ENCODE data around the gene GINS3.
"Not testable (repeated sequence)": the region's sequence is repeated elsewhere in the genome, so short reads cannot be mapped to it uniquely, and the experiment has no call there.

The GINS3 gene

DNA sequence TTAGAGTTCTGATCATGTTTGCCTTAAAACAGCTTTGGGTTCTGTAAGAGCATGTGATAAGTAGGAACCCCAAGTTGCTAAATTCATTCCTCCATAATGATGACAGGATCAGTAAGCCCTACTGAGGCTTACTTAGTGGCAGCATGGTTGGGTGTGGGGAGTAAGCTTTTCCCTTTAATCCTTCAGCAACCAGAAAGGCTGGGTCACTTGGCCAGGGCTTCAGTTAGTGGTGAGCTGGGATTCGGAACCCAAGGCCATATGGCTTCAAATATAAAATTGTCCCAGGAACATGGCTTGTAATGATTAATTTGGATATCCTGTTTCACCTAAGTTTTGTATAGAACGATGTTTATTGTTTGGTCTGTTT lies 850 bp downstream of the GINS3 start:
- DNase-seq, result no peak

GRCh38 chr16:58396897-58397296 lies 4.6 kb downstream of the GINS3 start:
- DNase-seq, result not testable (repeated sequence)

DNA sequence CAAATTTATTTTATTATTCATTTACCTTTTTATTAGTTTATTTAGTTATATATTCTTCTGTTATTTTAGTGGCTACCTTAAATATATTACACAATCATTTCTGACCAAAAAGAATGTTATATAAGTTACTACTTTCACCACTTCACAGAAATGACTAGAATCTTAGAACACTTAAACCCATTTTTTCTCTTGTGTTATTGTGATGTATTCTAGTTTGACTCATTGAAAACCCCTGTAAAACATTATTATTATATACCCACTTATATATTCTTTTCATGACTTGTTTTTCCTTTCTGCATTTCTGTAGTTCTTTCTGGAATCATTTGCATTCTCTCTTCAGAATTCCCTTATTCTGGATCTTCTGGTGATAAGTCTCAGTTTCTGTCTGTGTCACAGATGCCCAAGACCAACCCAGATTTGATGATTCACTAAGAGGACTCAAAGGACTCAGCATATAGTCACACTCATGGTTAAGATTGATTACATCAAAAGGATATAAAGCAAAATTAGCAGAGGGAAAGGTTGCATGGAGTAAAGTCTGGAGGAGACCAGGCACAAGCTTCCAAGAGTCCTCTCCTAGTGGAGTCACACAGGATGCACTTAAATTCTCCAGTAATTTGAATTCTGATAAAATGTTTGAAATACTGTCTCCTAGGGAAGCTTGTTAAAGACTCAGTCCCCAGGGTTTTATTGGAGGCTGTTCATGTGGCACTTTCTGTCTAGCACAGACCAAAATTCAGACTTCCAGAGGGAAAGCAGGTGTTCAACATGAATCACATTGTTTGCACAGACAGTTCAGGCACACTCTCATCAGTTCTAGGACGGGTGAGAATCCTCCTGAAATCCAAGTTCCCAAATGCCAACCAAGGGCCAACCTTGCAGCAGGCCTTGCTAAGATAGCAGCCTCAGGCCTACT lies 7.7 kb downstream of the GINS3 start:
- DNase-seq, result no peak

- DNase-seq, result not testable (repeated sequence)
Measured at GRCh38 chr16:58401305-58401704, 9.0 kb downstream of the GINS3 start.

- DNase-seq, result no peak
Measured at GRCh38 chr16:58402796-58403195, 10.5 kb downstream of the GINS3 start.

- no peak for DNase-seq
Measured at GRCh38 chr16:58409316-58409973, 17.2 kb downstream of the GINS3 start.

GRCh38 chr16:58411336-58411735 lies 19.1 kb downstream of the GINS3 start:
- DNase-seq, result no peak

DNA sequence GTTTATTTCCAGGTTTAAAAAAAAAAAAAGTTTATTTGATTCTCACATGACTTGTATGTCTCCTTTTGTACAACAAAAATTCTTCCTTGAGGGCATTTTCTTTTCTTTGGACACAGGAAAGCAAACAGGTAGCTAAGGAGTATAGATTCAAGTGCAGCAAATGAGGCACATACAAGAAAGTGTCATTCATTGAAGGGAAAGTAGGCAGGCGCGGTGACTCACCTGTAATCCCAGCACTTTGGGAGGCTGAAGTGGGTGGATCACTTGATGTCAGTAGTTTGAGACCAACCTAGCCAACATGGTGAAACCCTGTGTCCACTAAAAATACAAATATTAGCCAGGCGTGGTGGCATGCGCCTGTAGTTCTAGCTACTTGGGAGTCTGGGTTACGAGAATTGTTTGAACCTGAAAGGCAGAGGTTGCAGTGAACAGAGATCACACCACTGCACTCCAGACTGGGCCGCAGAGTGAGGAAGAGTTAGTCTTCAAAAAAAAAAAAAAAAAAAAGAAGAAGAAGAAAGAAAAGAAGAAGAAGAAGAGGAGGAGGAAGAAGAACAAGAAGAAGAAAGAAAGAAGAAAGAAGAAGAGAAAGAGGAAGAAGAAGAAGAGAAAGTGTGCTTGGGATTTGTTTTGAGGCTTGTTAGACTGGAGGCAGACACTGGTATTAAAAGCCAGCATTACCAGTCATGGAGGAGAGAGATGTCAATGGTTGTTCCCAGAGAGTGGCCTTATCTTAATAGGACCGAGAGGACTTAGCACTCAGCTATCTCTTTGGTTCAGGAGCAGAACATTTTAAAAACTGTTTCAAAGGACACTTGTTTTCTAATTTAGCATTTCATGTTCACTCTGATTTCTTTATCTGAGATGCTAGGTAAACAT lies 19.7 kb downstream of the GINS3 start:
- no peak for DNase-seq

GRCh38 chr16:58412615-58412970 lies 20.3 kb downstream of the GINS3 start:
- DNase-seq, result not testable (repeated sequence)

- DNase-seq, result no peak
Measured at GRCh38 chr16:58413359-58413758, 21.1 kb downstream of the GINS3 start.

DNA sequence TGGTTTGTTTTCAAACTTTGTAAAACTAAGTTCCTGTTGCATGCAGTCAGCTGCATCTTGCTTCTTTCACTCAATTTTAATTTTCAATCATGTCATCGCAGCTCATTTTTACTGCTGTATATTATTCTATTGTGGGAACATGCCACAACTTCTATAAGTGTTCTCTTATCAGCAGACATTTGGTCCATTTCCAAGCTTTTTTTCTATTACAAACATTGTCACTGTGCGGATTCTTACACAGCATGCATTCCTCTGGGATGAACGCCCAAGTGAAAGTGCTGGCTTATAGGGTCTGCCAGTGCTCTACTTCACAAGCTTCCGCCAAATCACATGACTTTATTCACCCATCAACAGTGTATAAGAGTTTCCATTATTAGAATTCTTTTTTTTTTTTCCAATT lies 22.7 kb downstream of the GINS3 start:
- DNase-seq, result no peak

- DNase-seq, result not testable (repeated sequence)
Measured at GRCh38 chr16:58415961-58416360, 23.7 kb downstream of the GINS3 start.

- no peak for DNase-seq
Measured at GRCh38 chr16:58417035-58417434, 24.8 kb downstream of the GINS3 start.

DNA sequence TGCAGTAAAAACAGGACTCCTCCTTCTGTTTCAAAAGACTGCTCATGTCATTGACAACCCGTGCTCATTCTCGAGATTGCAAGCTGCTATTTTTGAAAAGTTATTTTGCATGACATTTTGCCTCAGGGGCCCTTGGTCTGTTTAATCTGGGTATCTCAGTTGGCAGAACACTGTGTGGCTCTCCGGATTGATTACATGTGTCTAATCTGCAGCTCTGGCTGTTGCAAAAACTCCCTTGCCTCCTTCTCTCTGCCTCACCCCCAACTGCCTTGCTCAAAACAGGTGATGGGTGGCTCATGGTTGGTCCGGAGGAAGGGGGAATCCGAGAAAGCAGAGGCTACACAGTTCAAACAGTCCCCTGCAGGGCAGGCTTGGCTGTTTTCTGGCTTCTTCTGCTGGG lies 25.3 kb downstream of the GINS3 start:
- no peak for DNase-seq

DNA sequence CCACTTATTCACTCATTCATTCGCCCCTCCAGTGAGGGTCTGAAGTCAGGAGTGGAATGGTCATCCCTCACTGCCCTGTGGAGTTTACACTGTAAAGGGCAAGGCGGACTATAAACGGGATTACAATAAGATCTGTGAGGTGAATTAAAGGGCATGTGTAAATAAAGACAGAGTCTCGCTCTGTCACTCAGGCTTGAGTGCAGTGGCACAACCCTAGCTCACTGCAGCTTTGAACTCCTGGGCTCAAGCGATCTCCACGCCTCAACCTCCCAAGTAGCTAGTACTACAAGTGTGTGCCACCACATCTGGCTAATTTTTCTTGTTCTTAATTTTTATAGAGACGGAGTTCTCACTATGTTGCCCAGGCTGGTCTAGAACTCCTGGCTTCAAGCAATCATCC lies 25.8 kb downstream of the GINS3 start:
- no peak for DNase-seq

DNA sequence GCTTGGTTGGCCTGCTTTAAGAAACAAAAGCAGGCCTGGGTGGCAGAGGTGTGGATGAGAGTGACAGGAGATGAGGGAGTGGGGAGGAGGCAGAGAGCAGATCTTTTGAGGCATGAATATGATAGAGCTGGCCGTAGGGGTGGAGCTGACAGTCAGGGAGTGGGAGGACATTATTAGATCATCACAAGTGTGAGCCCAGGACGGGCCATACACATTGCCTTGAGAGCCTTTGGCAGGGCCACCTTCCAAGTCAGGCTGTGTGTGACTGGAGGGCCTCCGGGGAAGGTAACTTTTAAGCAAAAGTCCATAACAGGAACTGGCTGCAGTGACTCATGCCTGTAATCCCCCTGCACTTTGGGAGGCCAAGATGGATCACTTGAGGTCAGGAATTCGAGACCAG lies 26.3 kb downstream of the GINS3 start:
- no peak for DNase-seq

DNA sequence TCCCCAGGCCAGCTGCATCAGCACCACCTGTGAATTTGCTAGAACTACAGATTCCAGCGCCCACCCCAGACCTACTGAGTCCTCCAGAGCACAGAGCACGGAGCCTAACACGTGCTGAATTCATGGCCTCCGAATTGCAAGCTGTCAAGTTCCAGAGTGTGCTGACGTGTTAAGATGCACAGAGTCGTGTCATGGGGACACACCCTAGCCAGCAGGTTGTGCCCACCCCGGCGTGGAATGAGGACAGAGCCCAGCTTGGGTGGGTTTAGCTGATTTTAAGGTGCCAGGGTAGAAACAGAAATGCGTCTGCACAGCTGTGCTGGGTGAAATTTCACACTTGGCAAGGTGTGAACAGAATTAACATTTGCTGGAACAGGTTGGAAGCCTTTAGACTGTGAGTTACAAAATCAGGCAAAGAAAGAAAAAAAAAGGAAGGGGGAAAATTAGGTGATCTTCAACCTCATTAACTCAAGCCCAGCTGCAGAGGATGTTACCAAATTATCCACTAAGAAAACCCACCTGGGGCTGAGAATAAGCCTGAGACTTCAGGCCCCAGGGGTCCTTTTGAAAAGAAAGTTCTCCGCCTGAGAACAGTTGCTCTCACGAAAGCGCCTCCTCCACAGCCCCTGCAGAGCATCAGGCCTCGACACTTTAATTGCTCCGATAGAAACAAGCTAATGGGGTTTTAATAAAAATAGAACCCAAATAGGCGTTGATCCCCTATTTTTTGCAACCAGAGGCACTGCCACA lies 27.1 kb downstream of the GINS3 start:
- no peak for DNase-seq

DNA sequence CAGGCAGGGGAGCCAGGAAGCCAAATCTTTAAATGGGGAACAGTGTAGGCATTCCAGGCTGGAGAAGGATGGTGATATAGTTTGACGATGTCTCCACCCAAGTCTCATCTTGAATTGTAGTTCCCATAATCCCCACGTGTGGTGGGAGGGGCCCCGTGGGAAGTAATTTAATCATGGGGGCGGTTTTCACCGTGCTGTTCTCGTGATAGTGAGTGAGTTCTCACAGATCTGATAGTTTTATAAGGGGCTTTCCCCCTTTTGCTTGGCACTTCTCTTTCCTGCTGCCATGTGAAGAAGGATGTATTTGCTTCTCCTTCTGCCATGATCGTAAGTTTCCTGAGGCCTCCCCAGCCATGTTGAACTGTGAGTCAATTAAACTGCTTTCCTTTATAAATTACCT lies 28.8 kb downstream of the GINS3 start:
- DNase-seq, result no peak

- no peak for DNase-seq
Measured at GRCh38 chr16:58421529-58421928, 29.3 kb downstream of the GINS3 start.

DNA sequence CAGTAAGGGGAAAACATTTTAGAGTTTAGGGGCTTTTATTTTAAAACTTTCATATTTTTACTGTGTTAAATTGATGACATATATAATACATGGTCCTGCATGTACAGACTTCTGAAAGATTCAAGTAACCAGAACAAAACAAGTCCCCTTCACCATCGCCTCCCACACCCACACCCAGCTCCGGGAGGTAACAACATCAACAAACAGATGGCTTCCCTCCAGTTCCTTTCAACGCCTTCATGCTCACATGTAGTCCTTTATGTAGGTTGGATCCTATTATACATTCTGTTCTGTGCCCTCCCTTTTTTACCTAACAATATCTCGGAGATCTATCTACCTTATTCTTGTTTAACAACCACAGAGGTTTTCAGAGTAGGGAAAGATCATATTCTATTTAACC lies 30.5 kb downstream of the GINS3 start:
- DNase-seq, result no peak

GRCh38 chr16:58425245-58425644 lies 33.0 kb downstream of the GINS3 start:
- no peak for DNase-seq

DNA sequence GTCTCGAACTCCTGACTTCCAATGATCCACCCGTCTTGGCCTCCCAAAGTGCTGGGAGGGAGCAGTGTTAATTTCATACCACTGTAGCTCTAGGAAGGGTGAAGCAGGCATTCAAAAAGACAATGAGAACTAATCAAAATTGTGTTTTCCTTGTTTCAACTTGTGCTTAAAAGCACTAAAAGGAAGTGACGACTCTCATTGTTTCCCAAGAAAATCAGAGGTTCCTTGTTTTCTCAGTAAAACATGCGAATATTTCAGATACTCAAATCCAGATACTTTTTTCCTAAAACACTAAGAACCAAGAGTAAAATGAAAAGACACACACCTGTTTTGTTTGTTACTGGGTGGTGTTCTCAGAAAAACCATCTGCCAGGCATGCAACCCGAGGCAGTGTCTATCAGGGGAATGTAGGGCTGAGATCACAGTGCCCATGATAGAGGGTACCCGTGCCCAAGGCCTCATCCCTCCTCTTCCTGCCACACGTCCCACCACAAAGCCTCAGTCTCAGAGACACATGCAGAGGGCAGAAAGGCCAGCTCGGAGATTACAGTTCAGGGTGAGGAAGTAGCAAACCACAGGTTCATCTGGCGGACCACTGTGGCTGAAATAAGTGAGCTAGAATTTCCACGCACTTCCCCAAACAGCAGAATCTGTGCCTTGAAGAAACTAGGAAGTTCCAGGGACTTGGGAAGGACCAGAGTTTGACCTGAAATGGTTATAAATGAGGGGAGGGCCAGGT lies 33.7 kb downstream of the GINS3 start:
- no peak for DNase-seq
